GM12878 (cell line): ENCODE results near the gene ACSF2.

Experiments used
- ATF3 ChIP-seq: IDR thresholded peaks from 2 replicates; pipeline ENCODE4 v1.6.1; 2011; ENCODE audit warnings: low read depth, mild to moderate bottlenecking, low read length, moderate library complexity, borderline replicate concordance; ENCODE audit errors: extremely low read depth
- CREB1 ChIP-seq: IDR thresholded peaks from 2 replicates; pipeline ENCODE4 v1.6.1; 2012; ENCODE audit warnings: low read depth, mild to moderate bottlenecking, inconsistent platforms
- NR2C2 ChIP-seq: IDR thresholded peaks from 2 replicates; pipeline ENCODE4 v1.6.1; 2011; ENCODE audit warnings: borderline replicate concordance, low read depth; ENCODE audit not compliant: control insufficient read depth, insufficient read length
- POLR2A ChIP-seq: IDR thresholded peaks from 2 replicates; pipeline ENCODE4 v1.6.1; 2011; ENCODE audit warnings: low read depth, mild to moderate bottlenecking, low read length
- POLR2AphosphoS2 ChIP-seq: IDR thresholded peaks from 2 replicates; pipeline ENCODE4 v1.6.1; 2011; ENCODE audit warnings: low read depth, mild to moderate bottlenecking, low read length, improper control_type of control experiment, moderate library complexity
- RELA ChIP-seq: fragments of 450-650 bp; IDR thresholded peaks from 2 replicates; pipeline ENCODE4 v1.8.0; 2014; ENCODE audit warnings: borderline replicate concordance; ENCODE audit not compliant: partially characterized antibody
- TAF1 ChIP-seq: IDR thresholded peaks from 2 replicates; pipeline ENCODE4 v1.6.1; 2011; ENCODE audit warnings: mild to moderate bottlenecking, low read depth, low read length, borderline replicate concordance
- TF ChIP-seq, protein P1 (sequence below), 3 experiments: IDR thresholded peaks in 2 of 3; conservative IDR thresholded peaks in 1 of 3; 2 replicates each; pipeline ENCODE4 v1.5.1; 2011; ENCODE audit warnings: low read depth in 3 of 3, low read length in 3 of 3, mild to moderate bottlenecking in 3 of 3, control low read depth in 2 of 3, moderate library complexity in 2 of 3, inconsistent platforms in 1 of 3, mixed read lengths in 1 of 3; ENCODE audit not compliant: control insufficient read depth in 2 of 3, insufficient read depth in 1 of 3; ENCODE audit errors: extremely low read depth in 1 of 3
- TF ChIP-seq, protein P2 (sequence below): fragments of 450-650 bp; IDR thresholded peaks from 2 replicates; pipeline ENCODE4 v1.6.1; 2014; ENCODE audit warnings: mild to moderate bottlenecking
- TF ChIP-seq, protein P3 (sequence below): IDR thresholded peaks from 2 replicates; pipeline ENCODE4 v1.6.1; 2011; ENCODE audit warnings: low read depth, low read length, improper control_type of control experiment, borderline replicate concordance

DNA sequence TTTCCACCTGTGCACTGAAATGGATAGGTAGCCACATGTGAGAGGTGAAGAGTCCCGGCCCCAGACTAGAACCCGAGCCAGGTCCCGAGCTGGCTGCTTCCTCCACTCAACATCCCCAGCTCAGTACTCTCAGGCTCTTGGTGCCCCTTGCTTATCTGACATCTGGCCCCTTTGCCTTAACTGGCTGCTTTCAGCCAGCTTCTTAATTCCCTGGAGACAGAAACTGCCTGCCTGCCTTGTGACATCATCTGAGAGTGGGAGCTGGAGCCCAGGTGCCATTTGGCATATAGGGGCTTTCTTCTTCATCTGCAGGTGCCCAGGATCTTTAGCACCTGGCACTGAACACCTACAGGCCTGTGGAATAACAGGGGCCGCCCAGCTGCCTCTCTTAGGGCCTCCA is 33.7 kb downstream of the ACSF2 start:
- TF ChIP-seq, protein P1, sequence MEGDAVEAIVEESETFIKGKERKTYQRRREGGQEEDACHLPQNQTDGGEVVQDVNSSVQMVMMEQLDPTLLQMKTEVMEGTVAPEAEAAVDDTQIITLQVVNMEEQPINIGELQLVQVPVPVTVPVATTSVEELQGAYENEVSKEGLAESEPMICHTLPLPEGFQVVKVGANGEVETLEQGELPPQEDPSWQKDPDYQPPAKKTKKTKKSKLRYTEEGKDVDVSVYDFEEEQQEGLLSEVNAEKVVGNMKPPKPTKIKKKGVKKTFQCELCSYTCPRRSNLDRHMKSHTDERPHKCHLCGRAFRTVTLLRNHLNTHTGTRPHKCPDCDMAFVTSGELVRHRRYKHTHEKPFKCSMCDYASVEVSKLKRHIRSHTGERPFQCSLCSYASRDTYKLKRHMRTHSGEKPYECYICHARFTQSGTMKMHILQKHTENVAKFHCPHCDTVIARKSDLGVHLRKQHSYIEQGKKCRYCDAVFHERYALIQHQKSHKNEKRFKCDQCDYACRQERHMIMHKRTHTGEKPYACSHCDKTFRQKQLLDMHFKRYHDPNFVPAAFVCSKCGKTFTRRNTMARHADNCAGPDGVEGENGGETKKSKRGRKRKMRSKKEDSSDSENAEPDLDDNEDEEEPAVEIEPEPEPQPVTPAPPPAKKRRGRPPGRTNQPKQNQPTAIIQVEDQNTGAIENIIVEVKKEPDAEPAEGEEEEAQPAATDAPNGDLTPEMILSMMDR (IDR thresholded peaks at IDR 0.05 in 2 of 3, conservative IDR thresholded peaks at IDR 0.05 in 1 of 3; ENCODE audit: control insufficient read depth in 2 of 3, extremely low read depth in 1 of 3, insufficient read depth in 1 of 3, low read depth in 3 of 3, low read length in 3 of 3): no peak
- TF ChIP-seq POLR2AphosphoS2: no peak
- no peak for TF ChIP-seq POLR2A
- no peak for TF ChIP-seq NR2C2
- no peak for TF ChIP-seq CREB1
- no peak for TF ChIP-seq ATF3
- no peak for TF ChIP-seq TAF1
- no peak for TF ChIP-seq RELA
- TF ChIP-seq, protein P2, sequence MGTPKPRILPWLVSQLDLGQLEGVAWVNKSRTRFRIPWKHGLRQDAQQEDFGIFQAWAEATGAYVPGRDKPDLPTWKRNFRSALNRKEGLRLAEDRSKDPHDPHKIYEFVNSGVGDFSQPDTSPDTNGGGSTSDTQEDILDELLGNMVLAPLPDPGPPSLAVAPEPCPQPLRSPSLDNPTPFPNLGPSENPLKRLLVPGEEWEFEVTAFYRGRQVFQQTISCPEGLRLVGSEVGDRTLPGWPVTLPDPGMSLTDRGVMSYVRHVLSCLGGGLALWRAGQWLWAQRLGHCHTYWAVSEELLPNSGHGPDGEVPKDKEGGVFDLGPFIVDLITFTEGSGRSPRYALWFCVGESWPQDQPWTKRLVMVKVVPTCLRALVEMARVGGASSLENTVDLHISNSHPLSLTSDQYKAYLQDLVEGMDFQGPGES: no peak
- TF ChIP-seq, protein P3, sequence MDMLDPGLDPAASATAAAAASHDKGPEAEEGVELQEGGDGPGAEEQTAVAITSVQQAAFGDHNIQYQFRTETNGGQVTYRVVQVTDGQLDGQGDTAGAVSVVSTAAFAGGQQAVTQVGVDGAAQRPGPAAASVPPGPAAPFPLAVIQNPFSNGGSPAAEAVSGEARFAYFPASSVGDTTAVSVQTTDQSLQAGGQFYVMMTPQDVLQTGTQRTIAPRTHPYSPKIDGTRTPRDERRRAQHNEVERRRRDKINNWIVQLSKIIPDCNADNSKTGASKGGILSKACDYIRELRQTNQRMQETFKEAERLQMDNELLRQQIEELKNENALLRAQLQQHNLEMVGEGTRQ: no peak
